ENCODE results near the gene SNAP47.

- TF ChIP-seq CTCF (IDR thresholded peaks at IDR 0.05) (no peak), POLR2A (IDR thresholded peaks at IDR 0.05) (no peak)
Observed at GRCh38 chr1:227778401-227778947, 43.2 kb downstream of the SNAP47 start.

All from prostate gland (tissue), 2 donors.